Measurements from ENCODE around the gene PLXND1. TPM values are rescaled to one million over a fixed set of nuclear protein-coding genes. Genes with fewer than 3 reads are reported as not detected.
A peak's percentile ranks its signal among the peaks of the same experiment; 100 is the strongest.

PLXND1 gene
- polyA plus RNA-seq, 3 donors: 30.1 to 266 (median 131) TPM

GRCh38 chr3:129605922-129606635 is 397 bp downstream of the PLXND1 start:
- H3K27ac ChIP-seq (ENCODE audit: low read depth, low read length): peak overlapping the region; percentile 13
- WGBS, 3 donors: 0 to 1% (median 0%) methylated on average over 71 to 98 of the region's 98 CpGs

GRCh38 chr3:129605203-129605921 is 1.1 kb downstream of the PLXND1 start:
- H3K27ac ChIP-seq (ENCODE audit: low read depth, low read length): peak overlapping the region; percentile 13
- WGBS, 3 donors: 1 to 4% (median 1%) methylated on average over 65 to 98 of the region's 98 CpGs

- 24 to 61% (median 37%) methylated on average over 12 of the region's 12 CpGs for WGBS, 3 donors
- no peak overlapping the region for H3K27ac ChIP-seq (ENCODE audit: low read depth, low read length)
Measured at GRCh38 chr3:129604767-129605166, 1.7 kb downstream of the PLXND1 start.

DNA sequence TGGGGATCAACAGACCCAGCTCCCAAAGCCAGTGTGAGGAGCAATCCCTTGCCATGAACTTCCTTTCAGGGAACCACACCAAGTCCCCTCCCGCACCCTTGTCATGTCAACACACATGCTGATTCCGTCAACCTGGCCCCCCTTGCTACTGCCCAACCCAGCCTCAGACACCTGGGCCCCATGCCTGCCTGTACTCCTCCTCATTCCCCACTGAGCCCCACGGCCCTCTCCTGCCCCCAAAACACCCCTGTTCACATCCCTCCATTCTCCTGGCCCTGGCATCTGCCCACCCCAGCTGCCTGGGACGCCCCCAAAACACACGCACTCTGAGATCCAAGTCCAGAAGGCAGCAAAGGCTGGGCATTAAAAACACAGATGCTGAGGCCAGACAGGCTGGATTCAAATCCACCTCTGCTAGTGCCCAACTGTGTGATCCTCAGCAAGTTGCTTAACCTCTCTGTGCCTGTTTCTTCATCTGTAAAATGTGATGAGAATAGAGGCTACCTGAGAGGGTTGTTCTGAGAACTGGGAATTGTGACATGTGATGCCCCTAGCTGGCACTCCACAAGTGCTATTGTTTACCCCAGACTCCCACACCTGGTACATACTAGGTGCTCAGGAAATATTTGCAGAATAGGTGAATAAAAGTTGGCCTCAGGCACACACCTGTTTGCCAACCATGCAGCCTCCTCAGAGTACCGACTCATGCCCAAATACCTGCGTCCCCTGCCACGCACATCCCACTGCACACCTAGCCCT is 2.3 kb downstream of the PLXND1 start:
- no peak overlapping the region for H3K27ac ChIP-seq (ENCODE audit: low read depth, low read length)
- WGBS, 3 donors: 44 to 84% (median 54%) methylated on average over 8 of the region's 8 CpGs

- H3K27ac ChIP-seq (ENCODE audit: low read depth, low read length): no peak overlapping the region
- 40 to 65% (median 42%) methylated on average over 7 of the region's 7 CpGs for WGBS, 3 donors
Measured at GRCh38 chr3:129603561-129603942, 2.9 kb downstream of the PLXND1 start.

- H3K27ac ChIP-seq (ENCODE audit: low read depth, low read length): no peak overlapping the region
- 44 to 53% (median 50%) methylated on average over 15 of the region's 15 CpGs for WGBS, 3 donors
Measured at GRCh38 chr3:129602730-129603560, 3.5 kb downstream of the PLXND1 start.

GRCh38 chr3:129602309-129602708 is 4.2 kb downstream of the PLXND1 start:
- 64 to 75% (median 71%) methylated on average over 11 of the region's 11 CpGs for WGBS, 3 donors
- H3K27ac ChIP-seq (ENCODE audit: low read depth, low read length): no peak overlapping the region

DNA sequence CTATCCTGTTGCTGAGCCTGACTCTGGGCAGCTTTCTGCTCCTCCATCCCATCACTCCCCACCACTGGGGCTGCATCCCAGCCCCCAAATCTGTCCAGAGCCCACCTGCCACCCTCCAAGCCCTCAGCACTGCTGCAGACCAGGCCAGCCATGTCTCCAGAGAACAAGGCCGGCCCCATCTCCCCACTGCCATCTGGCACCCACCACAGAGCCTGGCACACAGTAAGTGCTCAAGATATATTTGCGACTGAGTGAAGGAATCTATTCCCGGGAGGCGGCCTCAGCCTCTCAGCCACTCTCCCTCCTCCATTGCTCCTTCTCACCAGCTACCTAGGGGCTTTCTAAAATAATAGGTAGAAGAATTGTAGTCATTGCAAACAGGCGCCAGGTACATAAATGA is 4.8 kb downstream of the PLXND1 start:
- 64 to 76% (median 76%) methylated on average over 5 of the region's 5 CpGs for WGBS, 3 donors
- no peak overlapping the region for H3K27ac ChIP-seq (ENCODE audit: low read depth, low read length)

GRCh38 chr3:129600348-129600747 is 6.1 kb downstream of the PLXND1 start:
- no peak overlapping the region for H3K27ac ChIP-seq (ENCODE audit: low read depth, low read length)
- WGBS, 3 donors: 74 to 87% (median 78%) methylated on average over 2 of the region's 2 CpGs

DNA sequence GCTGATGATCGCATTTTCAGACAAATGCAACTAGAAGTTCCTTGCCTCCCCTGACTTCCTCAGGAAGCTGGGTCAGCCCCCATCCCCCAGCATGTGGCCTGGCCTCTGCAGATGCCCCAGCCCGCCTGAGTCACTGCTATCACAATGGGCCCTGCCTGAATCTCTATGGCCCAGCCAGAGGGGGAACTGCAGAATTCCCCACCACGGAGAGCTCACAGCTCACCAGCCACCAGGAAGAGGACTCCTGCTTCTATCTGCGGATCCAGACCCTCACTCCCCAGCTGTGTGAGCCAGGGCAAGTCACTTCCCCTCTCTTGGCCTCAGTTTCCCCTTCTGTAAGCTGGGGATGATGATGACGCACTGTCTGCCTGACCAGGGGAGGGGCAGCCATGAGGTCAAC is 6.9 kb downstream of the PLXND1 start:
- H3K27ac ChIP-seq (ENCODE audit: low read depth, low read length): no peak overlapping the region
- WGBS, 3 donors: 30 to 76% (median 32%) methylated on average over 4 to 5 of the region's 5 CpGs

DNA sequence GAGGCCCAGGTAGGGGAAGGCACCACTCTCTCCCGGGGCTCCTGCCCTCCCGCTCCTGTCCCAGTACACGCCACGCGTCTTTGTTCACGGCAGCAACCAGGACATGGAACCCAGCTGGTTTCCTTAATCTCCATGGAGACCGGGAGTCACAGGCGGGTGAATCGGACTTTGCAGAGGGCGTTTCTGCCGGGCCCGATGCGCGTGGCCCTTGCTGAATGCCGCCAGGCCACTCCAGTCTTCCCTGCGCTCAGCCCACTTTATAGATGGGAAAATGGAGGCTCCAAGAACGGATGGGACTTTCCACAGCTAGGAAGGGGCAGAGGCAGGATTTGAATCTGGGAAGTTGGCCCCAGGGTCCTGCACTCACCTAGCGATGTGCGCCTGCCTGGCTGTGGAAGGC is 7.4 kb downstream of the PLXND1 start:
- no peak overlapping the region for H3K27ac ChIP-seq (ENCODE audit: low read depth, low read length)
- WGBS, 3 donors: 54 to 85% (median 67%) methylated on average over 19 of the region's 19 CpGs

- H3K27ac ChIP-seq (ENCODE audit: low read depth, low read length): no peak overlapping the region
- 79 to 84% (median 81%) methylated on average over 11 of the region's 11 CpGs for WGBS, 3 donors
Measured at GRCh38 chr3:129598484-129598883, 8.0 kb downstream of the PLXND1 start.

DNA sequence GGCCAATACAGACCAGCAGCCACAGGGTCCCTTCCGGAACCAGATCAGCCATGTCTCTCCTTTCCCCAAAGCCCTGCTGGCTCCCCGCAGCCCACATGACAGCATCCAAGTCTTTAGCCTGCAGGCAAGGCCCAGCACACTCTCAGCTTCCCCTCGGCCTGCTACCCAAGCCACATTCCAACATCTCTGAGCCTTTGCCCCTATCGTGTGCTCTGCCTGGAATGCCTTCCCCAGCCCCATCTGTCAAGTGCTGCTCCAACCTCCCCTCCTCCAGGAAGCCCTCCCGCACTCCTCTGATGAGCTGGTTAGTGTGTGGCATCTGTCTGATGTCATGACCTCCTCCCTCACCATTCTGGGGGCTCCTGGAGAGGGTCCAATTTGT is 8.5 kb downstream of the PLXND1 start:
- H3K27ac ChIP-seq (ENCODE audit: low read depth, low read length): no peak overlapping the region
- 25 to 73% (median 36%) methylated on average over 5 of the region's 5 CpGs for WGBS, 3 donors

DNA sequence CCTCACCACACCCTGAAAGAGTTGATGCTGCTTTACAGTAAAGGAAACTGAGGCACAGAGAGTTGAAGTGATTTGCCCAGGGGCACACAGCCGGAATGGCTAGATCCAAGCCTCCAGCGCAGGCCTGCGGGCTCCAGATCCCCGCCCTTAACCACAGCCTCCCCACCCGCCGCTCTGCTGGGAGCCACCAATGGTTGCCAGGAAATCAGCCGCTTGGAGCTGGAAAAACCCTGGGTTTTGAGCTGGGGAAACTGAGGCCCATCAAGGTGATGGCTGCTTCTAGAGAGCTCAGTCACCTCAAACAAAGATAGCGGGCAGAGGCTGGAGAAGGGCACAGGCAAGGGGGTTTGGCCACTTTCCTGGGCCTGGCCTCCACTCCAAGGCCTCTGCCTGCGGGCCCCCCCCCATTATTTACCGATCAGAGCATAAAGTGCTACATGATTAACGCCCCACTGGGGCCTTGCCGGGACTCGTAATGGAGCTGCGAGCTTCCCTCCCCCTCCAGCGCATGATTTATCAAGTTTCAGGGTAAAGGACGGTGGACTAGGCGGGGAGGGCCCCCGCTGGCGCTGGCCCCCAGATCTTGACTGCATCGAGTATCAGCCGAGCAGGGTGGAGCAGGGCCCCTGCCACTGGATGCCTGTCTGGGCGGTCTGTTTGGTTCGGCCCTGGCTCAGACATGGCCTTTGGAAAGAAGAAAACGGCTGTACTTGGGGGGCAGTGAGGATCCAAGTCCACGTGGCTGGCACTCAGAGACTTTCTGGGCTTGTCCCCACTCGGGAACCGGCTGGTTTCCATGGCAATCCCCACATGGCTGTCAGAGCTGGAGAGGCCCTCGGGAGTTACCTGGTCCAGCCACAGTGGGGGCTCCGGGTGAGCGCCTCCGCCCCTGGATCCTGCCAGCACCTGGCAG is 9.1 kb downstream of the PLXND1 start:
- peak overlapping the region; percentile 13 for H3K27ac ChIP-seq (ENCODE audit: low read depth, low read length)
- 23 to 68% (median 26%) methylated on average over 31 of the region's 31 CpGs for WGBS, 3 donors

DNA sequence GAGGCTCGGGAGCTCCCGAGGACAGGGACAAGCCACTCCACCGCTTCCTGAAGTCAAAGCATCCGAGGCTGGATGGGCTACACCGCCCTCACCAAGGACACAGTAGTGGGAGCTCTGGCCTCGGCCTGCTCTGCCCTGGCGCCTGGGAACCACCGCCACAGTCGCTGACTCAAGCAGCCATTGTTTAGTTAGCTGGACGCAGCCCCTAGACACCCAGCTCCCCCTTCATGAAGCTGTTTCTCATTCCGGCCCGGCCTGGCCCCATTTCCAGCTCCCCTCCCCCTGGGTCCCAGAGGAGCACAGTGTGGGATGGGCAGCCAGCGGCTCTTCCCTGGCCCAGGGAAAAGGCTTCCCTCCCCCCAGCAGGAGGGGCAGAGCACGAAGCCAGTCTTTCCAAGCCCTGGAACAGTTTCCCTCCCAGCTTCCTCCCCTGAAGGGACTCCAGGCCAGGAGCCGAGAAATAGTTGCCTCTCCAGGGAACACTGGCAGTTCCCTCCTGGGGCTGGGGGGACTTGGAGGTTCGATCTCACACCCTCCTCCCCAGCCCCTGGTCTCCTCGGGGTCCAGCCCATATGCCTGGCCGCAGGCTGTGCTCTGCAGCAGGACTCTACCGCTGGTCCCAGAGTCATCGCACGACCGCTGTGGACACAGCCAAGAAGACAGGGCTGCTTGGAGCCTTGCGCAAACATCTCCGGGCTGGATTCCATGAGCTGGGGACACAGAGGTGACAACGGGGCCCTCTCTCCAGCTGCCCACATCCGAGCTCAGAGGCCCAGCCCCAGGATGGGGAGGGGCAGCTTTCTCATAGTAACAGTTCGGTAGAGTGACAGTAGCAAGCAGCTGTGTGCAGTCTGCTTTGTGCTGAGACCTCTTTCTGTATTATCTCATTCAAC is 10.0 kb downstream of the PLXND1 start:
- 21 to 61% (median 23%) methylated on average over 27 of the region's 27 CpGs for WGBS, 3 donors

DNA sequence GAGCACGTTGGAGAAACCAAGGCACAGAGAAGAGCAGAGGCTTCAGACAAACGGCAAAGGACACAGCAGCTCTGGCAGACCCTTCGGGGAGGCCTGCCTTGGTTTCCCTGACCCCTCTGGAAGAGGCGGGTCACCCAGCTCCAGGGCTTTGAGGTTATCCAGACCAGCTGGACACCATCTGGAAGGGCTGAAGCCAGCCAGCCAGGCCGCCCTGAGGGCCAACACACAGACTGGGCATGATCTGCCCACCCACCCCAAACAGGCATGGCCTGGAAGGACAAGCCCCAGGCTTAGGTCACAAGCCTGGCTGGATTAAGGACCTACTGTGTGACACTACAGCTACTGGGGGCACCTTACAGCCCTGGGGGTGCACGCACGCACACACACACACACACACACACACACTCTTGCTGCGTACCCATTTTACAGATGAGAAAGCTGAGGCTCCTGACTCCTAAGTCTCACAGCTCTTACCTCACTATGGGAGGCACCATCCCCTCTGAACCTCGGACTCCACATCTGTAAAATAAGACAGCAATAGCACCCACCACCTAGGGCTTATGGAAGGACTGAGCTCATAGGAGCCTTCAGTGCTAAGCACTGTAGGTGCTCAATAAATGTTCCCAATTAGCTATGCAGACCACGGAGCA is 10.8 kb downstream of the PLXND1 start:
- no peak overlapping the region for H3K27ac ChIP-seq (ENCODE audit: low read depth, low read length)
- WGBS, 3 donors: 51 to 82% (median 66%) methylated on average over 9 to 10 of the region's 10 CpGs

More for the DNA sequence above, 10.0 kb downstream of the PLXND1 start:
- H3K27ac ChIP-seq (ENCODE audit: low read depth, low read length): no peak overlapping the region

All from adipose tissue (tissue), 3 donors.